ENCODE results near the gene KCNMB4.

DNA sequence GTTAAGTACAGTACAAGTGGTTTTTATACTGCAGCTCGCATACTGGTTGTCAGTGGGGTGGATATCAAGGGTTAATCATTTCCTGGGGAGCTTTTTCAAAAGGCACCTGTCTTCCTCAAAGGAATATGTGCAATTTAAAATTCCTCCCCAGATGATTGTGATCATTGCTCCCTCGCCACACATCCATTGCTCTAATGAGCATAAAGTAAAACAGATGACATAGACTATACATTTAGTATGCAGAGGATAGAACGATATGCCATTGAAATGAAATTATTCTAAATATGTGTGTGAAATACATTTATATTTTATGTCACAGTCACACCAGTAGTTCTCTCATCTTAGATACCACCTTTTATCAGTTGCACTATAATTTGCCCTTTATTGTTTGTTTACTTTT, 36.4 kb upstream of the KCNMB4 start:
- TF ChIP-seq, protein P1, sequence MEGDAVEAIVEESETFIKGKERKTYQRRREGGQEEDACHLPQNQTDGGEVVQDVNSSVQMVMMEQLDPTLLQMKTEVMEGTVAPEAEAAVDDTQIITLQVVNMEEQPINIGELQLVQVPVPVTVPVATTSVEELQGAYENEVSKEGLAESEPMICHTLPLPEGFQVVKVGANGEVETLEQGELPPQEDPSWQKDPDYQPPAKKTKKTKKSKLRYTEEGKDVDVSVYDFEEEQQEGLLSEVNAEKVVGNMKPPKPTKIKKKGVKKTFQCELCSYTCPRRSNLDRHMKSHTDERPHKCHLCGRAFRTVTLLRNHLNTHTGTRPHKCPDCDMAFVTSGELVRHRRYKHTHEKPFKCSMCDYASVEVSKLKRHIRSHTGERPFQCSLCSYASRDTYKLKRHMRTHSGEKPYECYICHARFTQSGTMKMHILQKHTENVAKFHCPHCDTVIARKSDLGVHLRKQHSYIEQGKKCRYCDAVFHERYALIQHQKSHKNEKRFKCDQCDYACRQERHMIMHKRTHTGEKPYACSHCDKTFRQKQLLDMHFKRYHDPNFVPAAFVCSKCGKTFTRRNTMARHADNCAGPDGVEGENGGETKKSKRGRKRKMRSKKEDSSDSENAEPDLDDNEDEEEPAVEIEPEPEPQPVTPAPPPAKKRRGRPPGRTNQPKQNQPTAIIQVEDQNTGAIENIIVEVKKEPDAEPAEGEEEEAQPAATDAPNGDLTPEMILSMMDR (IDR thresholded peaks at IDR 0.05), result no peak
- TF ChIP-seq POLR2A (IDR thresholded peaks at IDR 0.05), result no peak

Data from right lobe of liver (tissue), 4 donors.